ENCODE results near the gene LHX3. TPM values are rescaled to one million over a fixed set of nuclear protein-coding genes. Genes with fewer than 3 reads are reported as not detected.

LHX3 gene
- total RNA-seq, 4 donors from 2014 or later, result not detected

DNA sequence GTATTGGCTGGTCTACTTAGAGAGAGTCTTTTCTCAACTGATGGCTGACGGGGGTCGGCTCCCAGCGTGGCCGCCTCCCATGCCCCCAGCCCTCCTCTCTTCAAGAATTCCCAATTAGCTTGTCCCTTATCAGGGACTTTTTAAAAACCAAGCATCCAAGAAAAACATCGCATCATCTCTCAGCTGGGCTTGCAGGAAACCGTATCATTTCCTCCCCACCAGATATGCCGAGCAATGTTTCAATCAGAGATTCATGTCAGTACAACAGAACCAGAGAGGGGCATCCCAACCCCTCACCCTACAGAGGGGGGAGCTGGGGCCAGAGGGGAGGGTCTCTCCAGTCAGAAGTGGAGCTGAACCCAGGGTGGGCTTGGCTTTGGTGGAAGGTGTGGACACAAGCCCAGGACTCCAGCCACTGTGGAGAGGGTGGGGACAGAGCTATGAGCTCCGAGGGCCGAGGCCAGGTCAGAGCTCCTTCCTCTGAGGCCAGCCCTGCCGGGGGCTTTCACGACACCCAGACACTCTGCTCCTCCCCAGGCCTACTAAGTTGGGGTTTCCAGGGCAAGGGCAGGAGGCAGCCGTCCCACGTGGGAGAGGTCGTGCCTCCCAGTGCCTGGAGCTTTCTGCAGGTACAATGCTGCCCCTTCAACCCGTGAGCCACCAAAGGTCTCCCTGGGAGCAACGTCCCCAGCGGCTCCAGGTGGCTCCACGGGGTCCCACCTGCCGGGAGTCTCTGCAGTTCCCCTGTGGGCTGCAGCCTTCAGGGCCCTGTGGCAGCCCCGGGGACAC is 47.3 kb downstream of the LHX3 start:
- intact Hi-C loops (cut with DNase I), result no loop called here
- TF ChIP-seq, protein P1, sequence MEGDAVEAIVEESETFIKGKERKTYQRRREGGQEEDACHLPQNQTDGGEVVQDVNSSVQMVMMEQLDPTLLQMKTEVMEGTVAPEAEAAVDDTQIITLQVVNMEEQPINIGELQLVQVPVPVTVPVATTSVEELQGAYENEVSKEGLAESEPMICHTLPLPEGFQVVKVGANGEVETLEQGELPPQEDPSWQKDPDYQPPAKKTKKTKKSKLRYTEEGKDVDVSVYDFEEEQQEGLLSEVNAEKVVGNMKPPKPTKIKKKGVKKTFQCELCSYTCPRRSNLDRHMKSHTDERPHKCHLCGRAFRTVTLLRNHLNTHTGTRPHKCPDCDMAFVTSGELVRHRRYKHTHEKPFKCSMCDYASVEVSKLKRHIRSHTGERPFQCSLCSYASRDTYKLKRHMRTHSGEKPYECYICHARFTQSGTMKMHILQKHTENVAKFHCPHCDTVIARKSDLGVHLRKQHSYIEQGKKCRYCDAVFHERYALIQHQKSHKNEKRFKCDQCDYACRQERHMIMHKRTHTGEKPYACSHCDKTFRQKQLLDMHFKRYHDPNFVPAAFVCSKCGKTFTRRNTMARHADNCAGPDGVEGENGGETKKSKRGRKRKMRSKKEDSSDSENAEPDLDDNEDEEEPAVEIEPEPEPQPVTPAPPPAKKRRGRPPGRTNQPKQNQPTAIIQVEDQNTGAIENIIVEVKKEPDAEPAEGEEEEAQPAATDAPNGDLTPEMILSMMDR (IDR thresholded peaks at IDR 0.05), result no peak
- TF ChIP-seq POLR2A (IDR thresholded peaks at IDR 0.05), result no peak

GRCh38 chr9:136156209-136157120 is 48.5 kb downstream of the LHX3 start:
- Histone ChIP-seq H3K27ac (no peak overlapping the region), H3K27me3 (peaks cover 0 to 72% (median 0%) of the 10 kb centered on the region in 4 donors), H3K36me3 (no peaks in the 10 kb centered on the region), H3K9me3 (no peaks in the 10 kb centered on the region), H3K4me3 (no peak overlapping the region), H3K4me1 (peaks cover 0 to 4% (median 0%) of the 10 kb centered on the region in 3 donors)
- no peak for DNase-seq
- TF ChIP-seq, protein P1 (IDR thresholded peaks at IDR 0.05), result no peak
- no peak for TF ChIP-seq POLR2A (IDR thresholded peaks at IDR 0.05)
- intact Hi-C loops (cut with DNase I), result no loop called here
- 45 to 53% methylated on average over 15 to 18 of the region's 42 CpGs for WGBS, 2 donors

More for the DNA sequence above, 47.3 kb downstream of the LHX3 start:
- H3K27me3 ChIP-seq, result peaks cover 0 to 81% (median 0%) of the 10 kb centered on the region in 4 donors
- 46 to 62% methylated on average over 6 to 13 of the region's 20 CpGs for WGBS, 2 donors
- no peak overlapping the region for H3K27ac ChIP-seq
- no peaks in the 10 kb centered on the region for H3K9me3 ChIP-seq
- H3K36me3 ChIP-seq, result no peaks in the 10 kb centered on the region
- H3K4me1 ChIP-seq, result peaks cover 0 to 4% (median 0%) of the 10 kb centered on the region in 3 donors
- no peak for DNase-seq
- H3K4me3 ChIP-seq, result no peak overlapping the region

DNA sequence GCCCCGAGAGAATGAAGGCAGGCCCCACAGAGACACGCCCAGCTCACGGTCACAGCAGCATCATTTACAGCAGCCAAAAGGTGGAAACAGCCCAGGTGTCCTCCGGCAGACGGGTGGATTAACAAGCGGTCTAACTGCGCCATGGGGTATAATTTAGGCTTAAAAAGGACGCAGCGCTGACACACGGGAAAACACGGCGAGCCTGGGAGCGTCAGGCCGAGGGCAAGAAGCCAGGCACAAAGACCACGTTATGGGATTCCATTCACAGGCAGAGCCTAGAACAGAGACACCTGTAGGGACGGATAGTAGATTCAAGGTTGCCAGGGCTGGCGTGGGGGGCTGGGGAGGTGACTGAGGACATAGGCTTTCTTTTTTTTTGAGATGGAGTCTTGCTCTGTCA is 49.4 kb downstream of the LHX3 start:
- no peak overlapping the region for H3K27ac ChIP-seq
- WGBS, 2 donors, result 69 to 83% methylated on average over 11 to 15 of the region's 17 CpGs
- peaks cover 0 to 4% (median 0%) of the 10 kb centered on the region in 3 donors for H3K4me1 ChIP-seq
- no peaks in the 10 kb centered on the region for H3K9me3 ChIP-seq
- H3K27me3 ChIP-seq, result peaks cover 0 to 63% (median 0%) of the 10 kb centered on the region in 4 donors
- H3K4me3 ChIP-seq, result no peak overlapping the region
- DNase-seq, result no peak
- intact Hi-C loops (cut with DNase I), result no loop called here
- no peaks in the 10 kb centered on the region for H3K36me3 ChIP-seq
- TF ChIP-seq, protein P1 (IDR thresholded peaks at IDR 0.05), result no peak
- TF ChIP-seq POLR2A (IDR thresholded peaks at IDR 0.05), result no peak

- Histone ChIP-seq H3K9me3 (no peaks in the 10 kb centered on the region), H3K27ac (no peak overlapping the region), H3K27me3 (peaks cover 0 to 58% (median 0%) of the 10 kb centered on the region in 4 donors), H3K36me3 (no peaks in the 10 kb centered on the region), H3K4me3 (no peak overlapping the region), H3K4me1 (peaks cover 0 to 4% (median 0%) of the 10 kb centered on the region in 3 donors)
- TF ChIP-seq, protein P1 (IDR thresholded peaks at IDR 0.05), result no peak
- no peak for TF ChIP-seq POLR2A (IDR thresholded peaks at IDR 0.05)
- no peak for DNase-seq
- 87% methylated on average over 12 to 14 of the region's 14 CpGs for WGBS, 2 donors
- intact Hi-C loops (cut with DNase I), result no loop called here
Observed at GRCh38 chr9:136154943-136155342, 50.0 kb downstream of the LHX3 start.
